ENCODE measurements around the gene EEF2K.

EEF2K gene

GRCh38 chr16:22320572-22321339, 114.7 kb downstream of the EEF2K start:
- DNase-seq = no peak

- peak; percentile 67 for DNase-seq
These were observed 115.4 kb downstream of the EEF2K start for GRCh38 chr16:22321340-22322001.

- no peak for DNase-seq
These were observed 116.0 kb downstream of the EEF2K start for GRCh38 chr16:22322021-22322471.

- no peak for DNase-seq
These were observed 116.7 kb downstream of the EEF2K start for GRCh38 chr16:22322741-22323140.

DNA sequence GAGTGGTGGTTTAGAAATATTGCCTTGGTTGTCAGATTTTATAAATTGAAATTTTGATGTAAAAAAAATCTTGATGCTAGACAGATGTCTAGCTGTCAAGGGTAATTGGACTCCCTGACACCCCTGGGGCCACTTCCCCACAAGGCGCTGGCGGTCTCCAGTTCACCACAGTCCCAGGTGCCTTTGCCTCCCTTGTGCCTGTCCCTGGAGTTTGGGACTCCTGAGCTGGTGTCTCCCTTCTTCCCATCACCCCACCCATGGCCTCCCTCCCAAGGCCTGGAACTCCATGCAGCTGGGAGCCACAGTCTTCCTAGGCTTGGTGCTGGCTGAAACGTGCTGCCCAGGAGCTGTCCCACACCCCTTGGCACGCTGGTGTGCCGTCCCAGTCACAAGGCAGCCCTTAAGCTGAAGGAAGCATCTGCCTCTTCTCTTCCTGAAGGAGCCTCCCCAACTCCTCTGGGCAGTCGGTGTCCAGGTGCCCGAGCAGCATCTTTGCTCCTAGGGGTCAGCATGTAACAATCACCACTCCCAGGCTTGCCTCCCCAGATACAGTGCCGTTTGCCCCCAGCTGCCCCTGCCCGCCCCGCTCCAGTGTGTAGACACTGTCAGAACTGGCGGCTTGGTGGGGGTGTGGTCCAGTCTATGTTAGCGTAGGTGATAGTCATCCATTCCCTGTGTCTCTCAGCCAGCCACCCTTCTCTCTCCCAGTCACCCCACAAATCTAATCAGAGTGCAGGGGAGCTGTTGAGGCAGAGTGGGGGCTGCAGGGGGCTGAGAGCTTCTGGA, 117.3 kb downstream of the EEF2K start:
- DNase-seq = no peak

DNA sequence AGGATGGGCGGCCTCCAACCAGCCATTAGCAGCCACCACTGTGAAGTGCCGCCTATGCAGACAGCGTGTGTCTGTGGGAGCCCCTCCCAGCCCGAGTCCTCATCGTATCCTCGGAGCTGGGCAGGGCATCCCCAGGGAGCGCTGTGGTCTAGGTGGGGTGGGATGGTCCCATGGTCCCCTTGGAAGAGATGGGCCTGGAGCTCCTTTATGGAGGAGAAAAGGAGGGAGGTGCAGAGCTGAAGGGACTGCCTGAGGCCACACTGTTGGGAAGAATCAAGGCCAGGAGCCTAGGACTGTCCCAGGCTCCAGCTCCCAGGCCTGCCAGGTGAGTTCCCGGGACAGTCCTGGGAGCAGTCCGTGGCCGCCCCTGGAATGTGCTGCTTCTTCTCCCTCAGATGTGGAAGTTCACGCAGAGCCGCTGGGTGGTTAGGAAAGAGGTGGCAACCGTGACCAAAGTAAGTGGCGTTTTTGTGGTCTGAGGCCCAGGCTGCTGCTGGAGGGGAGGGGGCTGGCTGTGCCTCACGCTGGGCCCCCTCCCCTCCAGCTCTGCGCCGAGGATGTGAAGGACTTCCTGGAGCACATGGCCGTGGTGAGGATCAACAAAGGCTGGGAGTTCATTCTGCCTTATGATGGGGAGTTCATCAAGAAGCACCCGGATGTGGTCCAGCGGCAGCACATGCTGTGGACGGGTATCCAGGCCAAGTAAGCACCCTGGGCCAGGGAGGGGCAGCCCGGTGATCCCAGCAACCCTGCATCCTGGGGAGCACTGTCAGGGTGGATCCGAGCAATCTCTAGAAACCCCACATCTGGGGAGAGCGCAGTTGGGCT, 118.1 kb downstream of the EEF2K start:
- DNase-seq = no peak

- no peak for DNase-seq
These were observed 118.9 kb downstream of the EEF2K start for GRCh38 chr16:22324787-22325597.

- no peak for DNase-seq
These were observed 119.7 kb downstream of the EEF2K start for GRCh38 chr16:22325598-22326368.

DNA sequence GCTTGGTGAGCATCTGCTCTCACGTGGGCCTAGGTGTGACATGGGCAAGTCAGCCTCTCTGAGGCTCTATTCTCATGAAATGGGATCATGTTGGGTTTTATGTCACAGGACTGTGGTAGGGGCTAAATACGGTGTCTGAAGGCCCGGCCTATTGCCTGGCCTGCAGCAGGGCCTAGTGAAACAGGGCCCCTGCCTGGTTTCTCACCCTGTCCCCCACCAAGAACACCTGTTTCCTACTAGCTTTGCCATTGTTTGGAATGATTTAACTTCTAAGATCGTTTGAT, 120.2 kb downstream of the EEF2K start:
- DNase-seq = no peak

GRCh38 chr16:22326771-22327445, 120.8 kb downstream of the EEF2K start:
- no peak for DNase-seq

DNA sequence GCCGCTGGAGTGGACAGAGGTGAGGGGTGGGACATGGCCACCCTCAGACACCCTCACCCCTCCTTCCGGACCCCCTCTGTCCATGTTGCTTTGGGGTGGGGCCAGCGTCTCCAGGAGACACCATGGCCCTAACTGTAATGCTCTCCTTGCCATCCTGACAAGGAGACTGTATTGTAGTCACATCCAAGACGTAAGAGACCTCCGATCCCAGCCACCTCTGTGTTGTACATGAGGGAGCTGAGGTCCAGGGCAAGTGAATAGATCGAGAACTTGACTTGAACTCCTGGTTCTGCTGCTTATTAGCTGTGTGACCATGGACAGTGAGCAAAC, 121.3 kb downstream of the EEF2K start:
- no peak for DNase-seq

GRCh38 chr16:22328081-22328725, 122.1 kb downstream of the EEF2K start:
- no peak for DNase-seq

- DNase-seq = no peak
These were observed 123.2 kb downstream of the EEF2K start for GRCh38 chr16:22329199-22329695.

GRCh38 chr16:22330326-22330725, 124.2 kb downstream of the EEF2K start:
- DNase-seq = no peak

- no peak for DNase-seq
These were observed 127.4 kb downstream of the EEF2K start for GRCh38 chr16:22333457-22333994.

DNA sequence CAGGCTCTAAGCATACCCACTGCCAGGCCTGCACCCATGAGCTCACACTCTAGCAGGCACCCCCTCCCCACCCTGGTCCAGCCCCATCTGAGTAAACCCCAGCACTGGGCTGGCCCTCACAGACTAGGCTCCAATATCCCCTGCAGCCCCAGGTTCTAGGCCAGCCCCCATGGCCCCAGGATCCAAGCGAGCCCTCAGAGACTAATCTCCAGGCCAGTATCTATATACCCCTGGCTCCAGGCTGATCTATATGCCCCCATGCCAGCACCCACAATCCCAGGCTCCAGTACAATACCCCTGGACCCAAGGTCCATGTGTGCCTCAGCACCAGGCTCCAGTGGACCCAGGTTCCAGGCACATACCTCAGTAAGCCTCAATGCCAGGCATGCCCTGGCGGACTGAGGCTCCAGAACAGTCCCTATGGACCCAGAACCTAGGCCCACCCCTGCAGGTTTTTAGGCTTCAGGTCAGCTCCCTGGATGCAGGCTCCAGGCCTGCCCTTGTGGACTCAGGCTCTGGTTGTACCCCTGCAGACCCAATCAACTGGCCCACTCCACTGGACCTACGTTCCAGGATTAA, 129.7 kb downstream of the EEF2K start:
- no peak for DNase-seq

GRCh38 chr16:22336581-22336980, 130.5 kb downstream of the EEF2K start:
- no peak for DNase-seq

DNA sequence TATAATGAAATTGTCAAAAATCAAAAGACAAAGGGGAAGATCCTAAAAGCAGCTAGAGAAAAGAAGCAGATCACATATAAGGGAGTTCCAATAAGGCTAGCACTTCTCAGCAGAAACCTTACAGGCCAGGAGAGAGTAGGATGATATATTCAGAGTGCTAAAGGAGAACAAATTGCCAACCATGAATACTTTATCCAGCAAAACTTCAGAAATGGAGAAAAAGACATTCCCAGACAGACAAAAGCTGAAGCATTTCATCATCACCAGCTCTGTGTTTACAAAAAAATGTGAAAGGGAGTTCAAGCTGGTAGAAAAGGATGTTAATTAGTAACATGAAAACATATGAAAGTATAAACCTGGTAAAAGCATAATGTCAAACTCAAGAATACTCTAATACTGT, 131.0 kb downstream of the EEF2K start:
- no peak for DNase-seq

DNA sequence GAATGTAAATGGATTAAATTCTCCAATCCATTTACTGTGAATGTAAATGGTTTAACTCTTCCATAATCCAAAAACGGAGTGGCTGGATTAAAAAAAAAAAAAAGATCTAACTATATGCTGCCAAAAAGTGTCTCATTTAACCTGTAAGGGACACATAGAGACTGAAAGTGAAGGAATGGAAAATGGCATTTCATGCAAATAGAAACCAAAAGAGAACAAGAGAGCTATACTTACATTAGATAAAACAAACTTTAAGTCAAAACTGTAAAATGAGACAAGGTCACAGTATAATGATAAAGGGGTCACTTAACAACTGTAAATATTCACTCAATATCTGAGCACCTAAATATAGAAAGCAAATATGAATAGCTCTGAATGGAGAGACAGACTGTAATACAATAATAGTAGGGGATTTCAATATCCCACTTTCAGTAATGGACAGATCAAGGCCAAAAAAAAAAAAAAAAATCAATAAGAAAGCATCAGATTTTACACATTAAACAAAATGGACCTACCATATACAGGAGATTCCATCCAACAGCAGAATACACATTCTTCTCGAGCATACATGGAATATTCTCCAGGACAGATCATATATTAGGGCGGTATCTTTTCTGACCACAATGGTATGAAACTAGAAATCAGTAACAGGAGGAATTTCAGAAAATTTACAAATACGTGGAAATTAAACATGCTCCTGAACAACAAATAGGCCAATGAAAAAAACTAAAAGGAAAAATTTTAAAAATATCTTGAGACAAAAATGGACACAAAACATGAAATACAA, 132.0 kb downstream of the EEF2K start:
- DNase-seq = no peak

Data from activated CD8-positive, alpha-beta memory T cell treated with anti-CD3 and anti-CD28 coated beads, Interleukin-2, amount 50 U/mL, for 4 hours (primary cell).